Measurements from ENCODE around the gene BRMS1L.

Gene BRMS1L

DNA sequence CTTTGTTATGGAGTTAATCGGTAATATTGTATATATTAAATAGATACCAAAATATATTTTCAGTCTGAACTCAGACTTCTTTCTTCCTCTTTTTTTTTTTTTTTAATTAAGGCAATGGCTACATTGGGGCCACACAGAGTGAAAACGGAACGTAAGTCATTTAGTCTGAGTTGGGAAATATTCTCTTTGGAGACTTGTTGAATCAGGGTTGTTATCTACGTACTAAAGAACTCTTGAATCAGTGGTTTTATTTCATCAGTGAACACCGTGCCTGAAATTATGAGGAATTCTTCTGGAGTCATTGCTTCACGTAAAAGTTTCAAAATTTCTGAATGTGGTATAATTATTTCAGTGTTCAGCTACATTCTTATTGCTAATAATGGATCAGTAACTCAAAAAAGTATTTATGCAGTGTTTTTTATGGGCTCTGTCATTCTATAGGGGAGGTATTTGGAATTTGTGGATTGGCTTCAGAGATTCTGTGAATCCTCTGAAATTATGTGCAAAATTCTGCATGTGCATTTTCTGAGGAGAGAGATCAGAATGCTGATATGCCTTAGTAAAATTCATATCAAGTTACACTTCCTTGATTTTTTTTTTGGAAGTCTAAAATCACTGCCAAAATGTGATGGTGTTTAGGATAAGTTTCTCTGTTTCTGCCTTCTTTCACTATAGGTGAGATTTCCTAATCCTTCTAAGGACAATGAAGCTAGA is 39.6 kb downstream of the BRMS1L start:
- ATAC-seq, result peak; percentile 35; the same call in 2 of the 3 replicates
- TF ChIP-seq TOX (CRISPR knock-in tag; IDR thresholded peaks at IDR 0.05; ENCODE audit: borderline replicate concordance), result no peak
- no peak for TF ChIP-seq TCF4 (CRISPR knock-in tag; IDR thresholded peaks at IDR 0.05; ENCODE audit: borderline replicate concordance)
- TF ChIP-seq, protein P1, sequence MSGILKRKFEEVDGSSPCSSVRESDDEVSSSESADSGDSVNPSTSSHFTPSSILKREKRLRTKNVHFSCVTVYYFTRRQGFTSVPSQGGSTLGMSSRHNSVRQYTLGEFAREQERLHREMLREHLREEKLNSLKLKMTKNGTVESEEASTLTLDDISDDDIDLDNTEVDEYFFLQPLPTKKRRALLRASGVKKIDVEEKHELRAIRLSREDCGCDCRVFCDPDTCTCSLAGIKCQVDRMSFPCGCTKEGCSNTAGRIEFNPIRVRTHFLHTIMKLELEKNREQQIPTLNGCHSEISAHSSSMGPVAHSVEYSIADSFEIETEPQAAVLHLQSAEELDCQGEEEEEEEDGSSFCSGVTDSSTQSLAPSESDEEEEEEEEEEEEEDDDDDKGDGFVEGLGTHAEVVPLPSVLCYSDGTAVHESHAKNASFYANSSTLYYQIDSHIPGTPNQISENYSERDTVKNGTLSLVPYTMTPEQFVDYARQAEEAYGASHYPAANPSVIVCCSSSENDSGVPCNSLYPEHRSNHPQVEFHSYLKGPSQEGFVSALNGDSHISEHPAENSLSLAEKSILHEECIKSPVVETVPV (CRISPR knock-in tag; IDR thresholded peaks at IDR 0.05), result no peak
- TF ChIP-seq, protein P2, sequence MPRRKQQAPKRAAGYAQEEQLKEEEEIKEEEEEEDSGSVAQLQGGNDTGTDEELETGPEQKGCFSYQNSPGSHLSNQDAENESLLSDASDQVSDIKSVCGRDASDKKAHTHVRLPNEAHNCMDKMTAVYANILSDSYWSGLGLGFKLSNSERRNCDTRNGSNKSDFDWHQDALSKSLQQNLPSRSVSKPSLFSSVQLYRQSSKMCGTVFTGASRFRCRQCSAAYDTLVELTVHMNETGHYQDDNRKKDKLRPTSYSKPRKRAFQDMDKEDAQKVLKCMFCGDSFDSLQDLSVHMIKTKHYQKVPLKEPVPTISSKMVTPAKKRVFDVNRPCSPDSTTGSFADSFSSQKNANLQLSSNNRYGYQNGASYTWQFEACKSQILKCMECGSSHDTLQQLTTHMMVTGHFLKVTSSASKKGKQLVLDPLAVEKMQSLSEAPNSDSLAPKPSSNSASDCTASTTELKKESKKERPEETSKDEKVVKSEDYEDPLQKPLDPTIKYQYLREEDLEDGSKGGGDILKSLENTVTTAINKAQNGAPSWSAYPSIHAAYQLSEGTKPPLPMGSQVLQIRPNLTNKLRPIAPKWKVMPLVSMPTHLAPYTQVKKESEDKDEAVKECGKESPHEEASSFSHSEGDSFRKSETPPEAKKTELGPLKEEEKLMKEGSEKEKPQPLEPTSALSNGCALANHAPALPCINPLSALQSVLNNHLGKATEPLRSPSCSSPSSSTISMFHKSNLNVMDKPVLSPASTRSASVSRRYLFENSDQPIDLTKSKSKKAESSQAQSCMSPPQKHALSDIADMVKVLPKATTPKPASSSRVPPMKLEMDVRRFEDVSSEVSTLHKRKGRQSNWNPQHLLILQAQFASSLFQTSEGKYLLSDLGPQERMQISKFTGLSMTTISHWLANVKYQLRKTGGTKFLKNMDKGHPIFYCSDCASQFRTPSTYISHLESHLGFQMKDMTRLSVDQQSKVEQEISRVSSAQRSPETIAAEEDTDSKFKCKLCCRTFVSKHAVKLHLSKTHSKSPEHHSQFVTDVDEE (CRISPR knock-in tag; IDR thresholded peaks at IDR 0.05), result no peak
- TF ChIP-seq ZC3H10 (CRISPR knock-in tag; IDR thresholded peaks at IDR 0.05), result no peak
- no peak for TF ChIP-seq PPARA (CRISPR knock-in tag; IDR thresholded peaks at IDR 0.05; ENCODE audit: borderline replicate concordance)
- TF ChIP-seq ISL1 (CRISPR knock-in tag; IDR thresholded peaks at IDR 0.05), result no peak
- TF ChIP-seq PATZ1 (CRISPR knock-in tag; IDR thresholded peaks at IDR 0.05; ENCODE audit: borderline replicate concordance), result no peak
- no peak for TF ChIP-seq ZNF70 (CRISPR knock-in tag; IDR thresholded peaks at IDR 0.05)

GRCh38 chr14:35866595-35867279 is 40.6 kb downstream of the BRMS1L start:
- TF ChIP-seq GLIS3 (CRISPR knock-in tag; IDR thresholded peaks at IDR 0.05) (no peak), CSDC2 (CRISPR knock-in tag; IDR thresholded peaks at IDR 0.05) (no peak), RARB (CRISPR knock-in tag; IDR thresholded peaks at IDR 0.05) (no peak), BACH2 (CRISPR knock-in tag; IDR thresholded peaks at IDR 0.05; ENCODE audit: borderline replicate concordance) (no peak), ISL1 (CRISPR knock-in tag; IDR thresholded peaks at IDR 0.05) (no peak), ESRRG (CRISPR knock-in tag; IDR thresholded peaks at IDR 0.05) (no peak), PATZ1 (CRISPR knock-in tag; IDR thresholded peaks at IDR 0.05; ENCODE audit: borderline replicate concordance) (no peak), ZFP30 (CRISPR knock-in tag; IDR thresholded peaks at IDR 0.05) (no peak), ZC3H10 (CRISPR knock-in tag; IDR thresholded peaks at IDR 0.05) (no peak), SNAI2 (CRISPR knock-in tag; IDR thresholded peaks at IDR 0.05) (no peak), ZNF565 (CRISPR knock-in tag; conservative IDR thresholded peaks at IDR 0.05; ENCODE audit: low read depth) (no peak), ZNF8 (CRISPR knock-in tag; IDR thresholded peaks at IDR 0.05) (no peak), PPARA (CRISPR knock-in tag; IDR thresholded peaks at IDR 0.05; ENCODE audit: borderline replicate concordance) (no peak), TOX (CRISPR knock-in tag; IDR thresholded peaks at IDR 0.05; ENCODE audit: borderline replicate concordance) (no peak), ARNTL (CRISPR knock-in tag; IDR thresholded peaks at IDR 0.05; ENCODE audit: borderline replicate concordance, low read depth) (no peak)
- TF ChIP-seq, protein P2 (CRISPR knock-in tag; IDR thresholded peaks at IDR 0.05), result no peak
- TF ChIP-seq, protein P3, sequence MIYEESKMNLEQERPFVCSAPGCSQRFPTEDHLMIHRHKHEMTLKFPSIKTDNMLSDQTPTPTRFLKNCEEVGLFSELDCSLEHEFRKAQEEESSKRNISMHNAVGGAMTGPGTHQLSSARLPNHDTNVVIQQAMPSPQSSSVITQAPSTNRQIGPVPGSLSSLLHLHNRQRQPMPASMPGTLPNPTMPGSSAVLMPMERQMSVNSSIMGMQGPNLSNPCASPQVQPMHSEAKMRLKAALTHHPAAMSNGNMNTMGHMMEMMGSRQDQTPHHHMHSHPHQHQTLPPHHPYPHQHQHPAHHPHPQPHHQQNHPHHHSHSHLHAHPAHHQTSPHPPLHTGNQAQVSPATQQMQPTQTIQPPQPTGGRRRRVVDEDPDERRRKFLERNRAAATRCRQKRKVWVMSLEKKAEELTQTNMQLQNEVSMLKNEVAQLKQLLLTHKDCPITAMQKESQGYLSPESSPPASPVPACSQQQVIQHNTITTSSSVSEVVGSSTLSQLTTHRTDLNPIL (CRISPR knock-in tag; IDR thresholded peaks at IDR 0.05; ENCODE audit: low read depth), result no peak
- TF ChIP-seq, protein P1 (CRISPR knock-in tag; IDR thresholded peaks at IDR 0.05), result no peak
- peak; percentile 34 for ATAC-seq

Measured in SK-N-SH treated with all-trans-retinoic acid at 6 μM for 48 hours (cell line).